Measurements from ENCODE around the gene CRYBA2. TPM values are rescaled to one million over a fixed set of nuclear protein-coding genes. Genes with fewer than 3 reads are reported as not detected.

Gene CRYBA2
- total RNA-seq, 1 donor from 2014 or later, result 0.49 TPM

DNA sequence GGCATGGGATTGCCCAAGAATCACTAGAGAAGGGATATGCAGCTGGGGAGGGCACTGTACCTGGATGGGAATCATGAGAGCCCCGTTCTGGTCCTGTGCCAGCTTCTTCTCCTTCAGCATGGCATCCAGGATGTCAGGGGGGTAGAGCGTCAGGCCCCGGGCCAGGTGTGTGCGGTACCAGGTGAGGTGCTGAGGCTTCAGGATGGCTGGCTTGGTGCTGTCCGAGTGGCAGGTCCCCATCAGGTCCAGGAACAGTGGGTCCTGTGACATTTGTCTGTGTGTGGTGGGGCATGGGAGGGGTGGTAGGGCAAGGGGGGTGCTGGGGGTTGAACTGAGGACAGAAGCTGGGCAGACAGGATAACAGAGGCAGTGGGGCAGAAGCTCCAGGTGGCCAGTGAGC is 34.9 kb upstream of the CRYBA2 start:
- no peak for DNase-seq
- peaks cover 7% of the 10 kb centered on the region for H3K27me3 Mint-ChIP-seq (ENCODE audit: unreplicated experiment)
- TF ChIP-seq CTCF (IDR thresholded peaks at IDR 0.05; ENCODE audit: partially characterized antibody, unreplicated experiment), result no peak
- H3K9me3 Mint-ChIP-seq (ENCODE audit: unreplicated experiment), result peaks cover 2% of the 10 kb centered on the region
- no peaks in the 10 kb centered on the region for H3K36me3 Mint-ChIP-seq (ENCODE audit: unreplicated experiment)
- no peak overlapping the region for H3K27ac Mint-ChIP-seq (ENCODE audit: unreplicated experiment)
- no peaks in the 10 kb centered on the region for H3K4me1 Mint-ChIP-seq (ENCODE audit: low read depth, unreplicated experiment)
- H3K4me3 Mint-ChIP-seq (ENCODE audit: unreplicated experiment), result no peak overlapping the region

GRCh38 chr2:219027511-219028055 is 34.4 kb upstream of the CRYBA2 start:
- peaks cover 2% of the 10 kb centered on the region for H3K9me3 Mint-ChIP-seq (ENCODE audit: unreplicated experiment)
- no peak for TF ChIP-seq CTCF (IDR thresholded peaks at IDR 0.05; ENCODE audit: partially characterized antibody, unreplicated experiment)
- no peak overlapping the region for H3K27ac Mint-ChIP-seq (ENCODE audit: unreplicated experiment)
- no peak for DNase-seq
- H3K27me3 Mint-ChIP-seq (ENCODE audit: unreplicated experiment), result peaks cover 7% of the 10 kb centered on the region
- no peaks in the 10 kb centered on the region for H3K4me1 Mint-ChIP-seq (ENCODE audit: low read depth, unreplicated experiment)
- H3K36me3 Mint-ChIP-seq (ENCODE audit: unreplicated experiment), result no peaks in the 10 kb centered on the region
- no peak overlapping the region for H3K4me3 Mint-ChIP-seq (ENCODE audit: unreplicated experiment)

- Mint-ChIP-seq H3K9me3 (ENCODE audit: unreplicated experiment) (peaks cover 2% of the 10 kb centered on the region), H3K4me1 (ENCODE audit: low read depth, unreplicated experiment) (no peaks in the 10 kb centered on the region), H3K27me3 (ENCODE audit: unreplicated experiment) (peaks cover 6% of the 10 kb centered on the region), H3K4me3 (ENCODE audit: unreplicated experiment) (no peak overlapping the region), H3K36me3 (ENCODE audit: unreplicated experiment) (no peaks in the 10 kb centered on the region), H3K27ac (ENCODE audit: unreplicated experiment) (no peak overlapping the region)
- no peak for TF ChIP-seq CTCF (IDR thresholded peaks at IDR 0.05; ENCODE audit: partially characterized antibody, unreplicated experiment)
- no peak for DNase-seq
Observed at GRCh38 chr2:219026946-219027345, 33.7 kb upstream of the CRYBA2 start.

GRCh38 chr2:219025637-219026585 is 32.7 kb upstream of the CRYBA2 start:
- Mint-ChIP-seq H3K36me3 (ENCODE audit: unreplicated experiment) (no peaks in the 10 kb centered on the region), H3K27ac (ENCODE audit: unreplicated experiment) (no peak overlapping the region), H3K4me1 (ENCODE audit: low read depth, unreplicated experiment) (no peaks in the 10 kb centered on the region), H3K4me3 (ENCODE audit: unreplicated experiment) (no peak overlapping the region), H3K27me3 (ENCODE audit: unreplicated experiment) (peaks cover 4% of the 10 kb centered on the region), H3K9me3 (ENCODE audit: unreplicated experiment) (peaks cover 2% of the 10 kb centered on the region)
- no peak for DNase-seq
- TF ChIP-seq CTCF (IDR thresholded peaks at IDR 0.05; ENCODE audit: partially characterized antibody, unreplicated experiment), result no peak

GRCh38 chr2:219024059-219024458 is 30.8 kb upstream of the CRYBA2 start:
- H3K36me3 Mint-ChIP-seq (ENCODE audit: unreplicated experiment), result no peaks in the 10 kb centered on the region
- DNase-seq, result no peak
- no peak overlapping the region for H3K4me3 Mint-ChIP-seq (ENCODE audit: unreplicated experiment)
- no peak overlapping the region for H3K27ac Mint-ChIP-seq (ENCODE audit: unreplicated experiment)
- peaks cover 5% of the 10 kb centered on the region for H3K27me3 Mint-ChIP-seq (ENCODE audit: unreplicated experiment)
- peaks cover 2% of the 10 kb centered on the region for H3K9me3 Mint-ChIP-seq (ENCODE audit: unreplicated experiment)
- TF ChIP-seq CTCF (IDR thresholded peaks at IDR 0.05; ENCODE audit: partially characterized antibody, unreplicated experiment), result no peak
- no peaks in the 10 kb centered on the region for H3K4me1 Mint-ChIP-seq (ENCODE audit: low read depth, unreplicated experiment)
